ENCODE measurements around the gene SMC4. TPM values are rescaled to one million over a fixed set of nuclear protein-coding genes. Genes with fewer than 3 reads are reported as not detected.
"Not testable (repeated sequence)": the region's sequence is repeated elsewhere in the genome, so short reads cannot be mapped to it uniquely, and the experiment has no call there.

Gene SMC4
- 153 TPM for total RNA-seq
- 10 to 100 TPM; 48.4 to 96.9 (median 53.7) TPM for polyA plus RNA-seq

DNA sequence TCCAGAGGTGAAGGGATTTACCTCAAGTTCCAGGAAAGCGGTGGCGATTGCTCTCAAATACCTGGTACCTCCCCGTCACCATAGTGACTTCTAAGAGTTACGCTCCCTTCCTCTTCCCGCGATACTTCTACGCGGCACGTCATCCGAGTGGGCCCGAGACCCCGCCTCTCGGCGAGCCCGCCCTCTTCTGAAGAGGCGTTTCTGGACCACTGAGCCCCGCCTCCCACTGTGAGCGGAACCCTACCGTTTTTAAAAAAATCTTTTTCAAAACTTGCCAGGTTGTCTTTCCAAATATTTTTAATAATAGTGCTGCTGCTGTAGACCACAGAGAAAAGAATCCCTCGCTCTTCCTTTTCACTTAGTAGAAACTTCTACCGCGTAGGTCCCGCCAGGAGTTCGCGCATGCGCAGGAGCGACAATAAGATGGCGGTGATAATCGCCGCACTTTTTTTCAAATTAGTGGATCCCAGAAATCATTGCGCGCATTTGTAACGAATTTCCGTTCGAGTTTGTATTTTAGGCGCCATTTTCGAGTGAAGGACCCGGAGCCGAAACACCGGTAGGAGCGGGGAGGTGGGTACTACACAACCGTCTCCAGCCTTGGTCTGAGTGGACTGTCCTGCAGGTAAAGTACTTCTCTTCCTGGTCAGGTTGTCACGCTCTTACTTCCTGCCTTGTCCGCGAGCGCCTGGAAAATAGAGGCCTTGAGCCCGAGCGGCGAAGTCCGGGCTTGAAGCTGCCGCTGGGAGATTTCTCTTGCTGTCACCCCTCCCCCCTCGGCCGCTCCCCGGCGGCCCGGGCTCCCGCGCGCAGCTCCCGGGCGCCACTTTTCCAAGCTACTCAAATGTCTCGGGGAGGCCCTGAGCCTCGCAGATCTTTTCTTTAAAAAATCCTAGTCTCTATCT lies at the start of gene SMC4, which contains the start of gene IFT80:
Gene SMC4 (plus strand): TSS at position 526 of the 905 bp plus-strand sequence. CDS start 1,177 bp downstream, outside the sequence.
Gene IFT80 (minus strand): TSS at position 101 of the 905 bp plus-strand sequence. CDS start 14,625 bp downstream, outside the sequence.
- no peaks in the 10 kb centered on the region for H3K27me3 ChIP-seq (ENCODE audit: control insufficient read depth, insufficient read depth, low read length)
- Mint-ChIP-seq H3K4me3 (peak within 1 kb of the TSS; percentile 93 to 100 (median 96)), H3K27me3 (peaks cover 9% of the 10 kb centered on the region), H3K9me3 (no peaks in the 10 kb centered on the region), H3K36me3 (peaks cover 3% of the 10 kb centered on the region), H3K27ac (peak within 1 kb of the TSS; percentile 98 to 99 (median 99)), H3K4me1 (peaks cover 32 to 51% (median 39%) of the 10 kb centered on the region in 4 donors)
- no peaks in the 10 kb centered on the region for H3K9me3 ChIP-seq (ENCODE audit: control insufficient read depth in 2 of 2, low read length in 2 of 2)
- peak within 1 kb of the TSS; percentile 94 for H3K27ac ChIP-seq (ENCODE audit: insufficient read depth, low read length, poor library complexity, severe bottlenecking)
- no peaks in the 10 kb centered on the region for H3K36me3 ChIP-seq (ENCODE audit: control insufficient read depth, insufficient read depth, low read length)
- H3K4me1 ChIP-seq (ENCODE audit: control insufficient read depth, insufficient read depth, low read length, poor library complexity, severe bottlenecking): peaks cover 36% of the 10 kb centered on the region
- DNase-seq: peak; percentile 95 to 98 (median 97)
- peak; percentile 97 for ATAC-seq (ENCODE audit: low read depth in 2 of 2)
- peak within 1 kb of the TSS; percentile 99 for H3K4me3 ChIP-seq (ENCODE audit: low read depth, low read length)

DNA sequence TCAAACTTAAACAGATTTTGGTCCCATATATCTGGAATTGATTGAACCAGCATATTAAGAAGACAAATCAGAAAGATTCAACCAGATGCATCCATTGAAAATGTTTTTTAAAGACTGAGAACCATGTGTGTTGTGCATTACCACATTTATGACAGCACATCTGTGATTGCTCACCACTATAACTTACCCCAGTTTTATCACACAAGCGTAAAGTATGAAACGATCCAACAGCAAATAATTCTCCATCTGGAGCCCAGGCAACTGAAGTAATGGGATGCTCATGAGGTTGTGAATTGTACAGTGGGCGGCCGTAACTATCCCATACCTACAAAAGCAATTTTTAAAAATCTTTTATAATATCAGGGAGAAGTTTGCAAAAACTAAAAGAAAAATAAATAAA lies 43.6 kb upstream of the SMC4 start:
- Histone ChIP-seq H3K4me3 (ENCODE audit: low read depth, low read length) (no peak overlapping the region), H3K27me3 (ENCODE audit: control insufficient read depth, insufficient read depth, low read length) (no peaks in the 10 kb centered on the region), H3K27ac (ENCODE audit: insufficient read depth, low read length, poor library complexity, severe bottlenecking) (no peak overlapping the region), H3K36me3 (ENCODE audit: control insufficient read depth, insufficient read depth, low read length) (peaks cover 17% of the 10 kb centered on the region), H3K4me1 (ENCODE audit: control insufficient read depth, insufficient read depth, low read length, poor library complexity, severe bottlenecking) (no peaks in the 10 kb centered on the region), H3K9me3 (ENCODE audit: control insufficient read depth in 2 of 2, low read length in 2 of 2) (no peaks in the 10 kb centered on the region)
- H3K27me3 Mint-ChIP-seq: no peaks in the 10 kb centered on the region
- DNase-seq (no peak), ATAC-seq (ENCODE audit: low read depth in 2 of 2) (no peak)
- H3K36me3 Mint-ChIP-seq: peaks cover 45% of the 10 kb centered on the region
- H3K4me1 Mint-ChIP-seq: peaks cover 0 to 5% (median 0%) of the 10 kb centered on the region in 4 donors
- no peak overlapping the region for H3K27ac Mint-ChIP-seq
- H3K4me3 Mint-ChIP-seq: no peak overlapping the region
- H3K9me3 Mint-ChIP-seq: no peaks in the 10 kb centered on the region

DNA sequence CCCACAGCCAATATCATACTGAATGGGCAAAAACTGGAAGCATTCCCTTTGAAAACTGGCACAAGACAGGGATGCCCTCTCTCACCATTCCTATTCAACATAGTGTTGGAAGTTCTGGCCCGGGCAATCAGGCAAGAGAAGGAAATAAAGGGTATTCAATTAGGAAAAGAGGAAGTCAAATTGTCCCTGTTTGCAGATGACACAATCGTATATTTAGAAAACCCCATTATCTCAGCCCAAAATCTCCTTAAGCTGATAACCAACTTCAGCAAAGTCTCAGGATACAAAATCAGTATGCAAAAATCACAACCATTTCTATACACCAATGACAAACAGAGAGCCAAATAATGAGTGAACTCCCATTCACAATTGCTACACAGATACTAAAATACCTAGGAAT lies 36.6 kb upstream of the SMC4 start:
- not testable (repeated sequence) for H3K27ac Mint-ChIP-seq; H3K4me3 ChIP-seq (ENCODE audit: low read depth, low read length); H3K27me3 Mint-ChIP-seq; H3K27me3 ChIP-seq (ENCODE audit: control insufficient read depth, insufficient read depth, low read length); H3K36me3 ChIP-seq (ENCODE audit: control insufficient read depth, insufficient read depth, low read length); H3K4me3 Mint-ChIP-seq; H3K27ac ChIP-seq (ENCODE audit: insufficient read depth, low read length, poor library complexity, severe bottlenecking); H3K9me3 Mint-ChIP-seq; H3K4me1 ChIP-seq (ENCODE audit: control insufficient read depth, insufficient read depth, low read length, poor library complexity, severe bottlenecking); DNase-seq; H3K9me3 ChIP-seq (ENCODE audit: control insufficient read depth in 2 of 2, low read length in 2 of 2); ATAC-seq (ENCODE audit: low read depth in 2 of 2)
- H3K36me3 Mint-ChIP-seq: peaks cover 57% of the 10 kb centered on the region
- peaks cover 3 to 12% (median 5%) of the 10 kb centered on the region in 4 donors for H3K4me1 Mint-ChIP-seq

DNA sequence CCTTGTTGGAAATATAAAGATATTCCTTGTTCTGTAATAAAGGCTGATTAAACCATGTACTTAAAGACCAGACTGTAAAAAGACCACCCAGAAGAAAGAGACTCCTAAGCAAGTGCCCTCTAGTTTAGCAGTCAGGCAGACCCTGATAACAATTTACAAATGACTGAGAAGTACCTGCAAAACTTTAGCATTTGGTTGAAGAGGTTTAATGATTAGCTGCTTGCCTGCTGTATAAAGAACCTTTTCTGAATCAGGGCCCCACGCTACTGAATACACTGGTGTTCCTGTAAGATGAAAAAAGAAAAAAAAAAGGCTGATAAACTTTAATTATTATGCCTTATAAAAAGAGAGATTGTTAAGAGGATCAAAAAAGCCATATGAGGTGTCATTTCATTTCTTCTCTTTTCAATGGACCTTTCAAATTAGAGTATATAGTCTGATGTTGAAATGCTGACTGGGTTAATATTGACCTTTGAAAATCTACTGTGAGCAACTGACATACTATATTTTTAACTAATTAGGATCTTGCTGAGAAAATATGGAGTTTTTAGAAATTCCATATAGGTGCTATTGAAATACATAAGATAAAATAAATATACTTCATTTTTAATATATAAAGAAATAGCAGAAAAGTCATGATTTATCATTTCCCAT lies 33.5 kb upstream of the SMC4 start:
- peaks cover 11% of the 10 kb centered on the region for H3K4me1 ChIP-seq (ENCODE audit: control insufficient read depth, insufficient read depth, low read length, poor library complexity, severe bottlenecking)
- Mint-ChIP-seq H3K27me3 (no peaks in the 10 kb centered on the region), H3K4me3 (no peak overlapping the region), H3K27ac (no peak overlapping the region), H3K9me3 (peaks cover 0 to 1% (median 0%) of the 10 kb centered on the region in 7 donors), H3K36me3 (peaks cover 41% of the 10 kb centered on the region), H3K4me1 (peaks cover 12 to 24% (median 20%) of the 10 kb centered on the region in 4 donors)
- no peaks in the 10 kb centered on the region for H3K9me3 ChIP-seq (ENCODE audit: control insufficient read depth in 2 of 2, low read length in 2 of 2)
- no peak for DNase-seq
- H3K36me3 ChIP-seq (ENCODE audit: control insufficient read depth, insufficient read depth, low read length): peaks cover 2% of the 10 kb centered on the region
- no peak overlapping the region for H3K4me3 ChIP-seq (ENCODE audit: low read depth, low read length)
- no peak for ATAC-seq (ENCODE audit: low read depth in 2 of 2)
- no peaks in the 10 kb centered on the region for H3K27me3 ChIP-seq (ENCODE audit: control insufficient read depth, insufficient read depth, low read length)
- no peak overlapping the region for H3K27ac ChIP-seq (ENCODE audit: insufficient read depth, low read length, poor library complexity, severe bottlenecking)

DNA sequence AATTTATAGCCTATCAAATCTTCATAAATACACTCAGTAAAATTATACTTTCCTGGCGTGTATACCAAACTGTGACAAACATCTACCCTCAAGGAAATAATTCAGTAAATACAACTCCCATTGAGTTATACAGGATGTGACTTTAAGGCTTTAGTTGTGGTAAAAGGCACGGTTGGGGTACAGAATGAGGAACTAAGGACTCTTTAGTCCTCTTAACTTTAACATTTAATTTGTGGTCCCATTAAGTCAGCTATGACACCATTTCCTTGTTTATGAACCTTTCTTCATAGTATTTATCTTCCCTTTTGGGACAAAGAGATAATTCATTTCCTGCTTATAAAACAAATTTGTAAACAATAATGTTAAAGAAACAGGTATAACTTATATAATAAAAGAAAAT lies 30.6 kb upstream of the SMC4 start:
- H3K27me3 ChIP-seq (ENCODE audit: control insufficient read depth, insufficient read depth, low read length): no peaks in the 10 kb centered on the region
- H3K36me3 Mint-ChIP-seq: peaks cover 23% of the 10 kb centered on the region
- H3K36me3 ChIP-seq (ENCODE audit: control insufficient read depth, insufficient read depth, low read length): peaks cover 4% of the 10 kb centered on the region
- H3K27ac ChIP-seq (ENCODE audit: insufficient read depth, low read length, poor library complexity, severe bottlenecking): no peak overlapping the region
- peaks cover 11% of the 10 kb centered on the region for H3K4me1 ChIP-seq (ENCODE audit: control insufficient read depth, insufficient read depth, low read length, poor library complexity, severe bottlenecking)
- H3K27me3 Mint-ChIP-seq: no peaks in the 10 kb centered on the region
- no peak for ATAC-seq (ENCODE audit: low read depth in 2 of 2)
- H3K4me3 Mint-ChIP-seq: no peak overlapping the region
- peak in 2 of 3 donors; percentile 8 to 16 for DNase-seq
- H3K4me1 Mint-ChIP-seq: peaks cover 12 to 23% (median 20%) of the 10 kb centered on the region in 4 donors
- peaks cover 0 to under 1% (median 0%) of the 10 kb centered on the region in 7 donors for H3K9me3 Mint-ChIP-seq
- H3K4me3 ChIP-seq (ENCODE audit: low read depth, low read length): peak overlapping the region; percentile 22
- no peaks in the 10 kb centered on the region for H3K9me3 ChIP-seq (ENCODE audit: control insufficient read depth in 2 of 2, low read length in 2 of 2)
- H3K27ac Mint-ChIP-seq: no peak overlapping the region

DNA sequence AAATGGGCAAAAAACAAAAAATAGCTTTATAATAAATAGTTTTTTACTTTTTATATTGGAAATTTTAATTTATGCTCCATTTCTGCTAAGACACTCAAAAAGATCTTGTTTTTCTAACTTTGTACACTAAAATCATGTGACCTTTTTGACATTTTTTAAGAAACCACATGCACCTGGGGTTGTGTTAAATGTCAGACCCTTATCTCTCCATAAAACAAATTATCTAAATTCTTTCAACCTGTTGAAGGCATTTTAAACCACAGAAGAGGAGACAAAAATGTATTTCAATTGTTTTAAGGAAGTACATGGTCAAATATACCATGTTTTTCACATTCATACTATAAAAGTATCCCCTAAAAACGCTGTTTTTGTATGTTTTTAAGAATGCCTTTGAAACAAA lies 29.7 kb upstream of the SMC4 start:
- Mint-ChIP-seq H3K27me3 (no peaks in the 10 kb centered on the region), H3K36me3 (peaks cover 25% of the 10 kb centered on the region), H3K4me3 (peak overlapping the region in 1 of 4 donors; percentile 42), H3K9me3 (no peaks in the 10 kb centered on the region), H3K27ac (peak overlapping the region in 1 of 3 donors; percentile 34), H3K4me1 (peaks cover 14 to 23% (median 20%) of the 10 kb centered on the region in 4 donors)
- H3K36me3 ChIP-seq (ENCODE audit: control insufficient read depth, insufficient read depth, low read length): peaks cover 9% of the 10 kb centered on the region
- H3K4me1 ChIP-seq (ENCODE audit: control insufficient read depth, insufficient read depth, low read length, poor library complexity, severe bottlenecking): peaks cover 11% of the 10 kb centered on the region
- H3K4me3 ChIP-seq (ENCODE audit: low read depth, low read length): peak overlapping the region; percentile 49
- no peaks in the 10 kb centered on the region for H3K27me3 ChIP-seq (ENCODE audit: control insufficient read depth, insufficient read depth, low read length)
- H3K27ac ChIP-seq (ENCODE audit: insufficient read depth, low read length, poor library complexity, severe bottlenecking): no peak overlapping the region
- H3K9me3 ChIP-seq (ENCODE audit: control insufficient read depth in 2 of 2, low read length in 2 of 2): no peaks in the 10 kb centered on the region
- peak in 2 of 3 donors; percentile 18 to 38 for DNase-seq
- ATAC-seq (ENCODE audit: low read depth in 2 of 2): peak in 1 of 2 donors; percentile 25

DNA sequence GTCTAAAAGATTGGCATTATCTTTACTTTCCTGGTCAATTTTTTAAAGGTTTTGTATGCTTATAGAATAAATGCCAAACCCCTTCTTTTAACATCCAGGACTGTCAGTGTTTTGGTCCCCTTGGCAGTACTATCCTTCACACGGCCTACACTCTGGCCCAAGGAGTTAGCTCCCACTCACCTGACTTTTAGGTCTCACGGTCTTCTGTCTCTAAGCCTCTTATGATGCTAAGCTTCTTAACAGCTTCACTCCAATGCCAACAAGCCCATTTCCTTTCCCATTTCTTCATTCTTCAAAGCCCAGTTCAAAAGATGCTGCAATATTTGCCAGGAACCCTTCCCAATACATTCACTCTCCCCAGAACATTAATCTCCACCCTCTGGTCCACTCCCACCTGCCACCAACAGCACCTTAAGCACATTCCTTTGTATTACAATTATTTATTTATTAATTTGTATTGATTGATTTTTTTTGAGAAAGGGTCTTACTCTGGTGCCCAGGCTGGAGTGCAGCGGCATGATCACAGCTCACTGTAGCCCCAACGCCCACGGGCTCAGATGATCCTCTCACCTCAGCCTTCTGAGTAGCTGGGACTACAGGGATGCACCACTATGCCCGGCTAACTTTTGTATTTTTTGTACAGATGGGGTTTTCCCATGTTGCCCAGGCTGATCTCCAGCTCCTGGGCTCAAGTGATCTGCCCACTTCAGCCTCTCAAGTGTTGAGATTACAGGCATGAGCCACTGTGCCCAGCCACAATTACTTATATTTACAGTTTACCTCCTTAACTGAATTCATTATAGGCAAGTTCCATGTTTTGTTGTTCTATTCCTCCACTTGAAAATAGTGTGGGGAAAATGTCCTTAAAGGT lies 28.2 kb upstream of the SMC4 start:
- H3K4me3 Mint-ChIP-seq: peak overlapping the region in 1 of 4 donors; percentile 3
- H3K9me3 Mint-ChIP-seq: no peaks in the 10 kb centered on the region
- peak overlapping the region in 2 of 3 donors; percentile 4 to 12 for H3K27ac Mint-ChIP-seq
- DNase-seq (no peak), ATAC-seq (ENCODE audit: low read depth in 2 of 2) (no peak)
- H3K36me3 Mint-ChIP-seq: peaks cover 24% of the 10 kb centered on the region
- Histone ChIP-seq H3K27ac (ENCODE audit: insufficient read depth, low read length, poor library complexity, severe bottlenecking) (no peak overlapping the region), H3K9me3 (ENCODE audit: control insufficient read depth in 2 of 2, low read length in 2 of 2) (no peaks in the 10 kb centered on the region), H3K27me3 (ENCODE audit: control insufficient read depth, insufficient read depth, low read length) (no peaks in the 10 kb centered on the region), H3K4me1 (ENCODE audit: control insufficient read depth, insufficient read depth, low read length, poor library complexity, severe bottlenecking) (peaks cover 11% of the 10 kb centered on the region), H3K36me3 (ENCODE audit: control insufficient read depth, insufficient read depth, low read length) (peaks cover 18% of the 10 kb centered on the region), H3K4me3 (ENCODE audit: low read depth, low read length) (no peak overlapping the region)
- no peaks in the 10 kb centered on the region for H3K27me3 Mint-ChIP-seq
- H3K4me1 Mint-ChIP-seq: peaks cover 14 to 23% (median 20%) of the 10 kb centered on the region in 4 donors

All from CD4-positive, CD25-positive, alpha-beta regulatory T cell (primary cell).